ENCODE measurements around the gene WDR18.

- TF ChIP-seq TAF1 (IDR thresholded peaks at IDR 0.05; ENCODE audit: low read depth, low read length) (no peak), POLR2AphosphoS5 (IDR thresholded peaks at IDR 0.05; ENCODE audit: low read depth, low read length) (0 out of 2 replicates have a peak, but pooled peaks have one; percentile 15), POLR2A (IDR thresholded peaks at IDR 0.05; ENCODE audit: low read depth, low read length) (no peak), SPI1 (IDR thresholded peaks at IDR 0.05; ENCODE audit: low read depth, low read length) (no peak)
Observed at GRCh38 chr19:964761-965694, 19.1 kb upstream of the WDR18 start.
